GM18498 (cell line): ENCODE data around the gene SMARCA1.
"Not testable (repeated sequence)": the region's sequence is repeated elsewhere in the genome, so short reads cannot be mapped to it uniquely, and the experiment has no call there.

ENCODE experiments used
- ATAC-seq: cut with Tn5 transposase; IDR thresholded peaks from one replicate; pipeline ENCODE4 v1.9.1; 2021; ENCODE audit warnings: mild to moderate bottlenecking, moderate library complexity; ENCODE audit not compliant: unreplicated experiment

Gene SMARCA1

DNA sequence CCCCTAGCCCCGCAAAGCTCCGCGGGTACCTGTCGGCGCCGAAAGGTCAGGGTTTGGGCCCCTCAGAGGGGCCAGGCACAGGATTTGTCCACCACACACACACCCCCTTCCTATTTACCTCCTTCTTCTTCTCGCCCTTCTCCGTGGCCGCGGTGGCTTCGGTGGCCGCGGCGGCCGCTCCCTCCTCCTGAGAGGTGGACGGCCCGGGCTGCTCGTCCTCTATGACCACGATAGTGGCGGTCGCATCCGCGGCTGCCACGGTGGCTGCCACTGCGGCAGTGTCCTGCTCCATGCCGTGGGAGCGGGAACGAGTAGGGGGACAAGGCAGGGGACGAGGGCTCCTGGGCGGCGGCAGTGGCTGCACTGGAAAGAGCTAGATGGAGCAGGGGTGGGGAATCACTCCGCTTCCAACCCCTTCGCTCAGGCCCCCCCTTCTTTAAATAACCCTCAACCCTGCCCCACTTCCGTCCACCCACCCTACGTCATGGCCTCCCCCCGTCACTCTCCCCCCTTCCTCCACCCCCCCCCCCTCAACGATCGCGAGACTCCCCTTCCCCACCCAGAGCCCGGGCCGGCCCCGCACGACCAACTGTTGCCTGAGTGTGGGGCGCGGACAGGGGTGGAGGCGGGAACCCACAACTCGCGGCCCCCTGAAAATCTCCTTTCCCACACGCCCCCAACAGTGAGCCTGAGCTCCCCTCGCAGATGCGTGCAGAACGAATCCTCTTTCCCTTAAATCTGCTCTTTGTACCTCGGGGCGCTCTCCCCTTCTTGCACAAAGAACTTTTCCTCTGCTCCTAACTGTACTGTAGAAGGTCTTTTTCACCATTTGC lies at the start of gene SMARCA1:
Gene SMARCA1 (minus strand): TSS at position 412 of the 833 bp plus-strand sequence. CDS start 120 bp downstream, at position 292.
- no peak for ATAC-seq

- ATAC-seq: no peak
Measured at GRCh38 chrX:129572422-129572821, 49.1 kb upstream of the SMARCA1 start.

GRCh38 chrX:129568349-129568748 lies 45.1 kb upstream of the SMARCA1 start:
- ATAC-seq: no peak

GRCh38 chrX:129566073-129566472 lies 42.8 kb upstream of the SMARCA1 start:
- ATAC-seq: no peak

GRCh38 chrX:129565046-129565650 lies 41.9 kb upstream of the SMARCA1 start:
- no peak for ATAC-seq

GRCh38 chrX:129564345-129564744 lies 41.1 kb upstream of the SMARCA1 start:
- ATAC-seq: not testable (repeated sequence)

- no peak for ATAC-seq
Measured at GRCh38 chrX:129561453-129561852, 38.2 kb upstream of the SMARCA1 start.

GRCh38 chrX:129559783-129560182 lies 36.5 kb upstream of the SMARCA1 start:
- no peak for ATAC-seq

GRCh38 chrX:129557844-129558480 lies 34.7 kb upstream of the SMARCA1 start:
- ATAC-seq: no peak

DNA sequence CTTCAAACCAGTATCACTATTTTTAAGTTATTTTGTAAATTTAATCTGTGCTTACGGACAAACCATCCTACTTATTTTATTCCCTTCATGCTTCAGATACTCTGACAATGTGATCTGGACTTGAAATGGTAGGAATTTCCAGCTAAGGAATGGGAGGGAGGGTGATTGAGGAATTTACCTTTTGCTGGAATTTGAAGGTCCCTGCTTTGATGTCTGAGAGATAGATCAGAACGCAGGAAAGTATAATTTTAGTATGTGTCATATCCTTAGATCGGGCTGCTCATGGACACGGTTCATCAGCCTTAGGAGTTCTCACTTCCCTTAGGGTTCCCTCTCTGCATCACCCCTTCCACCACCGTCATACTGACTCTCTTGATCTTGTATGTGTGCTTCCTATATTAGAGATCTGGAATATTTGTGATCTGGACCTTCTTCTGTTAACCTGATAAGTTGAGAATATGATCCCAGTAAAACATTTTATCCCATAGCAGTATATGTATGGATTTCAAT lies 33.6 kb upstream of the SMARCA1 start:
- no peak for ATAC-seq

DNA sequence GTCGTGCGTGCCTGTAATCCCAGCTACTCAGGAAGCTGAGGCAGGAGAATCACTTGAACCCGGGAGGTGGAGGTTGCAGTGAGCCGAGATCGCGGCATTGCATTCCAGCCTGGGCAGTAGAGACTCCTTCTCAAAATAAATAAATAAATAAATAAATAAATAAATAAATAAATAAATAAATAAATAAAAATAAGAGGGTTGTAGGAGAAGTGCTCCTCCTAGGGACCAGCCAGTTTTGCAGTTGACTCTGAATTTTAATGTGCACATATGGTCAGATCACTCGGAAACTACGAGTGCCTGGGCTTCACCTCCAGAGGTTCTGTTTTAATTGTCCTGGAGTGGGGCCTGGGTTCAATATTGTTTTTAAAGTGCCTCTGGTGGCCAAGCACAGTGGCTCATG lies 31.5 kb upstream of the SMARCA1 start:
- ATAC-seq: not testable (repeated sequence)

DNA sequence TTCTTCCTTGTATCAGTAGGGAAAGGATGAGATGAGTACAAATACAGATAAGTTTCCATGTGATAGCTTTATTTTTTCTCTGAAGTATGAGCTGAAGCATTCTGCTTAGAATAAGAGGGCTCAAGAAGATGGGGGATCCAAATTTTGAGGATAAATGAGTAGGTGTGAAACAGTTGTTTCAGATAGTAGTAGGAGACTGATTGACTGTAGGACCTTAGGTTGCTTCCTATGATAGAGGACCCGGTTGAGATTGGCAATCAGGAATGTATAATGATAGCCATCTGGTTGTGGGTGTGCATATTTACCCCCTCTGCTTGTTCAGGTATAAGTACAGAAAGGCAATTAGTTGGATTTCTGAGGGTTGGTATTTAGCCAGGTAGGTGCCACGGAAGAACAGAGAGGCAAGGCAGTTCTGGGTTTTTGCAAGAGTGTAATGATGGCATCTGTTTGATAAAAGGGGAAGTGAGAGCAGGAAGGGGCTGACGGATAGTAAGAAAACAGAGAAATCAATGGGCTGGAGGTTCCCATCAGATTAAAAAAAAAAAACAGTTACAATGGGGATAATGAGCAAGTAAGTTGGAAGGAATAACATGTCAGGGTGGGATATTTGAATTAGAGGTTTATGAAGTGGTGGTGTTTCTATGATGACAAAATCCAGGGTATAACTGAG lies 30.5 kb upstream of the SMARCA1 start:
- ATAC-seq: peak; percentile 97

GRCh38 chrX:129549124-129549523 lies 25.8 kb upstream of the SMARCA1 start:
- ATAC-seq: no peak

- ATAC-seq: no peak
Measured at GRCh38 chrX:129545408-129545807, 22.1 kb upstream of the SMARCA1 start.

DNA sequence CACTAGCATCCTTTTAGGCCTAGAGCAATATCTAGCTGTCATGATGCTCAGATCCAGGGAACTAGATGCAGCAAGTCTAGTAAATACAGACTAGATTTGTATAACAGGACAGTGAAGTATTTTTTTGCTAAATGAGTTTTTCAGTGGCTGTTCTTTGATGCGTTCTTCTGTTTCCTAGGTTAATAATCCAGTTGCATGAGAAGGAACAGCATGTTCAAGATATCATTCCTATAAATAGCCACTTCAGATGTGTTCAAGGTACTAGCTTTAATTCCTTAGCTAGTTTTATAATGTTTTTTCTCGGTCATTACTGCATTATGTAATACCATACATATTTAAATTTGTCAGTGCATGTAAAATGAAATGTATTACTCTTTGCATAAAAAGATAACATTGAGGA lies 21.5 kb upstream of the SMARCA1 start:
- ATAC-seq: no peak

GRCh38 chrX:129540722-129541184 lies 17.5 kb upstream of the SMARCA1 start:
- ATAC-seq: peak; percentile 37

DNA sequence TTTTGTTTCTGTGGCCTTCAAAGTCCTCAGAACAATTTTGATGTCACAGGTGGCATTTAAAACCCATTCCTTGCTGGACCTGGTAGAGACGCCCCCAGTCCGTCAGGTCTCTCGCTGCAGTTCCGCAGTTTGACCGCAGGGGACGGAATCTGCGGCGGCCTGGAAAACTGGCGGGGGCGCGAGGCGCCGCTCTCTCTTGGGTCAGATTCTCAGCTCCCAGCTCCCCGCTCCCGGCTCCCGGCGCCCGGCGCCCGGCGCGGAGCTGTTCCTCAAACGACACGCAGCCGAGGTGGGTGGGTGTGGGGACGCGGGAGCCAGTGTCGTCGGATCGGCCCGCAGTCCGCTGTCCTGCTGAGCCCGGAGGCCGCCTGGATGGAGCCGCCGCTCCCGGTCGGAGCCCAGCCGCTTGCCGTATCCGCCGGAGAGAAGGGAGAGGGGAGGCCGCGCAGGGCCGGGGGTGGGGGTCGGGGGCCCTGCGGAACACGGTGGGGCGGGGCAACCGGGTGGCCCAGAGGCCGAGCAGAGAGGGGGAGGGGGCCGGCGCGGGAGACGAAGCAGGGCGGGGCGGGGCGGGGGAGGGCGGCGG lies 16.9 kb upstream of the SMARCA1 start, which contains the start of gene OCRL:
Gene OCRL (plus strand): TSS at position 192 of the 586 bp plus-strand sequence. CDS start 181 bp downstream, at position 373.
- peak; percentile 98 for ATAC-seq

DNA sequence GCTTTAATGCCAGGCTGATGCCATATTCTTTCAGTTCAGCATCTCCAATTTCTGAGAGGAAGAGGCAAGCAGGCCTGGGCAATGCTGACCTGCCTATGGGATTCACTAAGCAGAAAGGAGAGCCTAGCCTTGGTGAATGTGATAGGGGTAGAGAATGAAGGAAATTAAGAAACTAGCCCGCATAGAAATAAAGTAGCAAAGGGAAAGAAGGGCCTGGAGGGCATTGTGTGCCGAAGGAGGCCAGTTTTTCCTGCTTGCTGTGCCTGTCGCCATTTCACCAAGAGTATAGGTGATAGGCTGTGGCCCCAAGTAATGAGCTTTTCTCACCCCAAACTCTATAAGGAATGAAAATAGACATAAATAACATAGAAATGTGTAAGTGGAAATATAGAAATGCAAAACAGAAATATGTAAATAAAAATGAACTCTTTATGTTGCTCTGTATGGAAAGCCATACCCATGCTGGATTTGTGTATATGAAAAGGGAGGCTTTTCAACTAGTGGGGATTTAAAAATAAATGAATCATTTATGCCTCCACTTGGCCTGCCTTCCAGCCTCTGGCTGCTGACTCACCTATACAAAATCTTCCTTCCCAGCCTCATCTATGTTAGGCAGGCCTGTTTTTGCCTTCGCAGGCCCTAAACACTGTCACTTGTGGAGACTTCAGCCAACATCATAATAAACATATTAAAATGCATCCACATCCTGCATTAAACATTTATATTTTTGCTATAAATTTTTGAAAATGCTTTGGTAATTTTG lies 11.7 kb upstream of the SMARCA1 start:
- ATAC-seq: no peak

- ATAC-seq: no peak
Measured at GRCh38 chrX:129531132-129531531, 7.8 kb upstream of the SMARCA1 start.

- no peak for ATAC-seq
Measured at GRCh38 chrX:129530410-129530809, 7.1 kb upstream of the SMARCA1 start.
